A549 treated with dexamethasone at 1 μM for 4 hours (cell line): ENCODE results near the gene RIBC1. TPM values are rescaled to one million over a fixed set of nuclear protein-coding genes. Genes with fewer than 3 reads are reported as not detected.

Experiments used
- total RNA-seq: library from RNA; stranded (reverse); fragments of 200-300 nt; extraction: Qiagen RNA extraction; gene quantifications from 5 replicates; pipeline ENCODE4 v1.2.3, GENCODE V29; 2022

RIBC1 gene
- total RNA-seq: 0.54 to 0.98 TPM (median 0.77 TPM) in 5 replicates

DNA sequence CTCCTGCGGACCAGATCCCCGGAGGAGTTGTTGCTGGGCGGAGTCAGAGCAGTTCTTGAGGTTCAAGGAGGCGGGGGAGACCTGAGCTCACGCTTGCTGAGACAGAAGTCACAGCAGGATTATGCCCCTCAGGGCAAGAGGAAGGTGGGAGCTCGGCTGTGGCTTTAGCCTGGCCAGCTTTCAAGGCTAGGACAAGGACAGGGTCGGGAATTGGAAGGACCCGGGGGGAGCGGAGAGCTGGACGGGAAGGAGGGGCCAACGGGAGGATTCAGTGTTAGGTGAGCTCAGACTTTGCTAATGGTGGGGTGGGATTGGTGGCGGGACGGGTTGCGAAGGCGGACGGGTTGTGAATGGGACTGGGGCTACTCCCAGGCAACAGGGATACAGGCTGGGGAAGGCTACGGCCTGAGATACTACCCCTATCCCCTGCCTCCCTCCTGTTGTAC is at the start of gene RIBC1:
RIBC1 (plus strand) TSS at position 13 of the 446 bp plus-strand sequence. CDS start 3,404 bp downstream, outside the sequence.

GRCh38 chrX:53422086-53422860 is 400 bp upstream of the RIBC1 start, which contains the start of gene SMC1A:
TSS of gene SMC1A (minus strand) at chrX:53422654. CDS start at chrX:53422600, 54 bp downstream.

DNA sequence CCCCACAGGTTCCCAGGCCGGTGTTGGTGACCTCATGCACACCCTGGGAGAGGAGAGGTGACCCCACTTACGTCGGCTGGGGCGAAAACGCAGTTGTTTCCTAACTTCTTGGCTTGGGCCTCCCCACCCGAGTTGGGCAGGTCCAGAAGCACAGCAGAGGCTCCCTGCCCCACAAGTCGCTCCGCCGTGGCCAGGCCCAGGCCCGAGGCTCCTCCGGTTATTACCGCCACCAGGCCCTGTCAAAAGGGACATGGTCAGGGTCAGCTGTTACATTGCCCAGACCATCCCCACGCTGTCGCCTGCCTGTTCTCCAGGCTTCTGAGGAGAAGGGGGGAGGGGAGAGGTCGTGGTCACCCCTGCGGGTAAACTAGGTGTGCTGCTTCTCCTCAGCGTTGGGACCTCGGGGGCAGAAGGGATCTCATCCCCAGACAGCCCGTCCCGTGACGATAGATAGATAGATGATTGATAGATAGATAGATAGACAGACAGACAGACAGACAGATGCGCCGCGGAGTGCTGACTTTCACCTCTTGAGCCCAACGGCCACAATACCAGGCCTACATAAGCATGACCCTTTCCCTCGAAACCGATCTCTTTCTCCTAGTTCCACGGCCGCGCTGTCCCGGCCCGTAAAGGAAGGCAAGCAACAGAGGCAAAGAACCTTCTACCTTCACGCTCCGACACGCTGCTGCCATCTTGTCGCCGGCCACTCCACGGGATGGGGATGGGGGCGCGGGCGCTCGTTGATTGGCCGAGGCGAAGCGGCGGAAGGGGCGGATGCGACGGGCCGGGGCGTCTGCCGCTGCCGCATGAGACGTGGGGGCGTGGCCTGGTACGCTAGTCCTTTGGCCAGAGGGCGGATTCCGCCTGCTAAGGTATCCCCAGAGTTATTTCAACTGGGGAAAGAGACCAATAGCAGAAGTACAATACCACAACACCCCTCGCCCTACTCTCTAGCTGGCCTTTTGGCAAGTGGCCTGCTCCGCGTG is 11.3 kb downstream of the RIBC1 start, which contains the start of gene HSD17B10:
HSD17B10 (minus strand) TSS at position 720 of the 989 bp plus-strand sequence; CDS start at position 695, 25 bp downstream.

Other genes with a start within 250 kb of the RIBC1 start
- 34.4 to 61.3 TPM (median 58.9 TPM) in 5 replicates for gene KDM5C, start 197.7 kb upstream of the RIBC1 start, total RNA-seq
- 33.1 to 39.7 TPM (median 38.7 TPM) in 5 replicates for gene IQSEC2, start 141.3 kb upstream of the RIBC1 start, total RNA-seq
- gene SMC1A, start 219 bp upstream of the RIBC1 start, total RNA-seq: 39.2 to 74.7 TPM (median 58.0 TPM) in 5 replicates
- gene HSD17B10, start 11.5 kb downstream of the RIBC1 start, total RNA-seq: 176 to 194 TPM (median 180 TPM) in 5 replicates